ENCODE measurements around the gene IL2RA.

- TF ChIP-seq CTCF (IDR thresholded peaks at IDR 0.05) (no peak), POLR2A (IDR thresholded peaks at IDR 0.05) (no peak)
Observed at GRCh38 chr10:6046773-6047611, 15.2 kb downstream of the IL2RA start.
